ENCODE data around the gene URAD. TPM values are rescaled to one million over a fixed set of nuclear protein-coding genes. Genes with fewer than 3 reads are reported as not detected.
"Not testable (repeated sequence)": the region's sequence is repeated elsewhere in the genome, so short reads cannot be mapped to it uniquely, and the experiment has no call there.

The URAD gene
- total RNA-seq, 1 donor from 2014 or later, result not detected

- no peak overlapping the region for H3K27ac Mint-ChIP-seq
- DNase-seq (ENCODE audit: extremely low spot score, unreplicated experiment), result no peak
- peaks cover 18% of the 10 kb centered on the region for H3K4me1 Mint-ChIP-seq (ENCODE audit: unreplicated experiment)
- no peak for TF ChIP-seq CTCF (conservative IDR thresholded peaks at IDR 0.05)
- H3K4me3 Mint-ChIP-seq, result peak overlapping the region; percentile 22
- H3K27me3 Mint-ChIP-seq, result peaks cover 95% of the 10 kb centered on the region
- no peaks in the 10 kb centered on the region for H3K9me3 Mint-ChIP-seq
- H3K36me3 Mint-ChIP-seq, result no peaks in the 10 kb centered on the region
These were observed 23.7 kb downstream of the URAD start for GRCh38 chr13:27964741-27965323.

GRCh38 chr13:27964206-27964605 is 24.3 kb downstream of the URAD start:
- H3K9me3 Mint-ChIP-seq; H3K36me3 Mint-ChIP-seq; H3K4me3 Mint-ChIP-seq; H3K27ac Mint-ChIP-seq; DNase-seq (ENCODE audit: extremely low spot score, unreplicated experiment): not testable (repeated sequence)
- Mint-ChIP-seq H3K27me3 (peaks cover 95% of the 10 kb centered on the region), H3K4me1 (ENCODE audit: unreplicated experiment) (peaks cover 18% of the 10 kb centered on the region)

- peaks cover 18% of the 10 kb centered on the region for H3K4me1 Mint-ChIP-seq (ENCODE audit: unreplicated experiment)
- DNase-seq (ENCODE audit: extremely low spot score, unreplicated experiment), result no peak
- H3K36me3 Mint-ChIP-seq, result no peaks in the 10 kb centered on the region
- H3K27me3 Mint-ChIP-seq, result peaks cover 97% of the 10 kb centered on the region
- no peak for TF ChIP-seq CTCF (conservative IDR thresholded peaks at IDR 0.05)
- H3K27ac Mint-ChIP-seq, result peak overlapping the region; percentile 65
- H3K4me3 Mint-ChIP-seq, result no peak overlapping the region
- no peaks in the 10 kb centered on the region for H3K9me3 Mint-ChIP-seq
These were observed 25.0 kb downstream of the URAD start for GRCh38 chr13:27963491-27963890.

- Mint-ChIP-seq H3K4me1 (ENCODE audit: unreplicated experiment) (peaks cover 17% of the 10 kb centered on the region), H3K27me3 (peaks cover 98% of the 10 kb centered on the region), H3K9me3 (no peaks in the 10 kb centered on the region), H3K4me3 (no peak overlapping the region), H3K36me3 (no peaks in the 10 kb centered on the region), H3K27ac (no peak overlapping the region)
- no peak for TF ChIP-seq CTCF (conservative IDR thresholded peaks at IDR 0.05)
- DNase-seq (ENCODE audit: extremely low spot score, unreplicated experiment), result peak; percentile 36
These were observed 25.5 kb downstream of the URAD start for GRCh38 chr13:27962982-27963381.

- peak; percentile 40 for DNase-seq (ENCODE audit: extremely low spot score, unreplicated experiment)
- Mint-ChIP-seq H3K4me1 (ENCODE audit: unreplicated experiment) (peaks cover 10% of the 10 kb centered on the region), H3K9me3 (no peaks in the 10 kb centered on the region)
These were observed 26.2 kb downstream of the URAD start for GRCh38 chr13:27962128-27962841.

More at GRCh38 chr13:27962128-27962841, 26.2 kb downstream of the URAD start:
- Mint-ChIP-seq H3K4me3 (peak overlapping the region; percentile 59), H3K36me3 (no peaks in the 10 kb centered on the region), H3K27ac (peak overlapping the region; percentile 86), H3K27me3 (peaks cover 98% of the 10 kb centered on the region)
- TF ChIP-seq CTCF (conservative IDR thresholded peaks at IDR 0.05), result no peak

All from type B pancreatic cell (in vitro differentiated cells).